Neural cell (in vitro differentiated cells): ENCODE results near the gene NPDC1. TPM values are rescaled to one million over a fixed set of nuclear protein-coding genes. Genes with fewer than 3 reads are reported as not detected.

Source experiments
- H2AFZ ChIP-seq: fragments of 200-600, 300-800 bp; sonication (generic), shearing (Covaris generic); 2 replicates; pipeline ENCODE4 v1.6.0; 2014; ENCODE audit warnings: low read depth, mild to moderate bottlenecking, antibody characterized with exemption, low read length, moderate library complexity
- H3F3A ChIP-seq: fragments of 200-600 bp; shearing (Covaris generic); 2 replicates; pipeline ENCODE4 v1.6.1; 2016; ENCODE audit warnings: mild to moderate bottlenecking, moderate library complexity, mixed read lengths, antibody characterized with exemption, low read length; ENCODE audit not compliant: insufficient read depth, poor library complexity, severe bottlenecking
- H3K27ac ChIP-seq: fragments of 200-600, 300-800 bp; sonication (generic), shearing (Covaris generic); 2 replicates; pipeline ENCODE4 v1.5.1; 2014; ENCODE audit warnings: mild to moderate bottlenecking, low read length, moderate library complexity
- H3K27me3 ChIP-seq: fragments of 300-800, 200-600 bp; sonication (generic), shearing (Covaris generic); 2 replicates; pipeline ENCODE4 v1.6.0; 2014; ENCODE audit warnings: mild to moderate bottlenecking, low read depth, low read length, moderate library complexity; ENCODE audit not compliant: insufficient read depth
- H3K36me3 ChIP-seq: fragments of 300-800, 200-600 bp; sonication (generic), shearing (Covaris generic); 2 replicates; pipeline ENCODE4 v1.5.1; 2014; ENCODE audit warnings: mild to moderate bottlenecking, antibody characterized with exemption, low read length, moderate library complexity; ENCODE audit not compliant: insufficient read depth
- H3K4me2 ChIP-seq: fragments of 300-800, 200-600 bp; sonication (generic), shearing (Covaris generic); 2 replicates; pipeline ENCODE4 v1.6.0; 2014; ENCODE audit warnings: mild to moderate bottlenecking, low read length
- H3K4me3 ChIP-seq: fragments of 300-800, 200-600 bp; sonication (generic), shearing (Covaris generic); 2 replicates; pipeline ENCODE4 v1.5.1; 2014; ENCODE audit warnings: mild to moderate bottlenecking, low read length, moderate library complexity
- H3K79me2 ChIP-seq: fragments of 200-600 bp; shearing (Covaris generic); replicated peaks from 2 replicates; pipeline ENCODE4 v1.6.0; 2014; ENCODE audit warnings: mild to moderate bottlenecking, low read length, moderate library complexity; ENCODE audit not compliant: insufficient read depth
- H3K9ac ChIP-seq: fragments of 300-800, 200-600 bp; sonication (generic), shearing (Covaris generic); 2 replicates; pipeline ENCODE4 v1.6.1; 2016; ENCODE audit warnings: mild to moderate bottlenecking, low read length, mixed read lengths
- H3K9me2 ChIP-seq: fragments of 200-600 bp; shearing (Covaris generic); 2 replicates; pipeline ENCODE4 v1.6.1; 2016; ENCODE audit warnings: mild to moderate bottlenecking, low read length, mixed read lengths; ENCODE audit not compliant: insufficient read depth
- H3K9me3 ChIP-seq: fragments of 200-600, 300-800 bp; sonication (generic), shearing (Covaris generic); 2 replicates; pipeline ENCODE4 v1.6.1; 2016; ENCODE audit warnings: mild to moderate bottlenecking, mixed run types, low read length, moderate library complexity, mixed read lengths
- H4K20me1 ChIP-seq: fragments of 200-600 bp; shearing (Covaris generic); 2 replicates; pipeline ENCODE4 v1.6.1; 2016; ENCODE audit warnings: mild to moderate bottlenecking, mixed run types; ENCODE audit not compliant: insufficient read depth
- EP300 ChIP-seq: fragments of 450-650 bp; conservative IDR thresholded peaks from 2 replicates; pipeline ENCODE4 v1.6.1; 2014; ENCODE audit warnings: antibody characterized with exemption, mild to moderate bottlenecking, moderate library complexity; ENCODE audit not compliant: poor library complexity, severe bottlenecking
- EZH2 ChIP-seq: fragments of 200-600, 300-800 bp; shearing (Covaris generic), sonication (generic); IDR thresholded peaks from 2 replicates; pipeline ENCODE4 v1.6.1; 2014; ENCODE audit warnings: antibody characterized with exemption, low read length, borderline replicate concordance, mild to moderate bottlenecking; ENCODE audit not compliant: insufficient read depth, poor library complexity, severe bottlenecking
- MXI1 ChIP-seq: fragments of 450-650 bp; conservative IDR thresholded peaks from 2 replicates; pipeline ENCODE4 v1.6.1; 2014; ENCODE audit warnings: antibody characterized with exemption, mild to moderate bottlenecking; ENCODE audit not compliant: poor library complexity, severe bottlenecking
- POLR2AphosphoS5 ChIP-seq: IDR thresholded peaks from 2 replicates; pipeline ENCODE4 v1.6.1; 2012
- RAD21 ChIP-seq: fragments of 450-650 bp; conservative IDR thresholded peaks from 2 replicates; pipeline ENCODE4 v1.6.1; 2014; ENCODE audit warnings: antibody characterized with exemption, mild to moderate bottlenecking, moderate library complexity
- SMC3 ChIP-seq: fragments of 450-650 bp; conservative IDR thresholded peaks from 2 replicates; pipeline ENCODE4 v1.6.1; 2014; ENCODE audit warnings: antibody characterized with exemption, mild to moderate bottlenecking, moderate library complexity; ENCODE audit not compliant: poor library complexity
- TAF1 ChIP-seq: IDR thresholded peaks from 2 replicates; pipeline ENCODE4 v1.6.1; 2012; ENCODE audit warnings: low read depth
- polyA plus RNA-seq: library from polyadenylated mRNA; depleted of rRNA; stranded (reverse); fragments of >200 nt; gene quantifications from 2 replicates; pipeline ENCODE4 v1.2.3, GENCODE V29; 2014
- TF ChIP-seq, protein P1 (sequence below): fragments of 450-650 bp; IDR thresholded peaks from 2 replicates; pipeline ENCODE4 v1.5.1; 2014; ENCODE audit warnings: antibody characterized with exemption, mild to moderate bottlenecking, moderate library complexity; ENCODE audit not compliant: poor library complexity, severe bottlenecking
- TF ChIP-seq, protein P2 (sequence below): IDR thresholded peaks from 2 replicates; pipeline ENCODE4 v1.6.1; 2012; ENCODE audit warnings: borderline replicate concordance

NPDC1 gene
- polyA plus RNA-seq, 1 donor from 2014 or later, result 161 TPM

DNA sequence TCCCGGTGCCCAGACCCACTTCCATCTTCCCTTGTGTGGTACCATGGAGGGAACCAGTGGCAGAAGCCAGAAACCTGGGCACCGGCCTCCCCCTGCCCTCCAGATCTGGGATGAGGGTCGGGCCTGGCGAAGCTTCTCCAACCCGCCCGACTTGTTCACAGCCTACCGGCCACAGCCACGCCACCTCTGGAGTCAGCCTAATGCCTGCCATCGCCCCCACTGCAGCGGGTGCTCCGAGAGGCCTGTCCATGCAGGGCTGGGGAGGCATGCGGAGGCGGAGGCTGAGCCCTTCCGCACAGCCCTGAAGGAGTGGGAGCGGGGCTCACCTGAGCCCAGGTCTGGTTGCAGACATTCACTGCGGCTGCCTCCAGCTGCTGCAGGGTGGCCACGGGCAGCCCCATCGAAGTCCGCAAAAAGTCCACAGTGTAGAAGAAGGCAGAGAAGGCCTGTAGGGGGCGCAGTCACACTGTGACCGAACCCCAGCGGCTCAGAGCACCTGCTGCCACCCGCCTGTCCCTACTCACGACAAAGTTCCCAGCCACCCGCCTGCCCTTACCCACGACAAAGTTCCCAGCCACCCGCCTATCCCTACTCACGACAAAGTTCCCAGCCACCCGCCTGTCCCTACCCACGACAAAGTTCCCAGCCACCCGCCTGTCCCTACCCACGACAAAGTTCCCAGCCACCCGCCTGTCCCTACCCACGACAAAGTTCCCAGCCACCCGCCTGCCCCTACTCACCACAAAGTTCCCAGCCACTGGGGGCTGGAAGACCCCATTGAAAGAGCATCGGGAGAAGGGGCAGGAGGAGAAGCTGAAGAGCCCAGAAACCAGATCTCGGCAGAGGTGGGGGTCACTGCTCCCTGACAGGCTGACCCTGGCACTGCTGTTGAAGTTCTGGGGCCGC lies 3.8 kb upstream of the NPDC1 start:
- Histone ChIP-seq H4K20me1 (peaks cover 4% of the 10 kb centered on the region), H3F3A (no peaks in the 10 kb centered on the region), H3K79me2 (peaks cover 7% of the 10 kb centered on the region), H3K9me2 (no peaks in the 10 kb centered on the region), H3K27ac (no peak overlapping the region), H3K4me2 (no peak overlapping the region), H3K9me3 (no peaks in the 10 kb centered on the region), H2AFZ (no peak overlapping the region), H3K36me3 (no peaks in the 10 kb centered on the region), H3K9ac (no peak overlapping the region), H3K4me3 (no peak overlapping the region), H3K27me3 (peaks cover 72% of the 10 kb centered on the region)
- TF ChIP-seq, protein P1, sequence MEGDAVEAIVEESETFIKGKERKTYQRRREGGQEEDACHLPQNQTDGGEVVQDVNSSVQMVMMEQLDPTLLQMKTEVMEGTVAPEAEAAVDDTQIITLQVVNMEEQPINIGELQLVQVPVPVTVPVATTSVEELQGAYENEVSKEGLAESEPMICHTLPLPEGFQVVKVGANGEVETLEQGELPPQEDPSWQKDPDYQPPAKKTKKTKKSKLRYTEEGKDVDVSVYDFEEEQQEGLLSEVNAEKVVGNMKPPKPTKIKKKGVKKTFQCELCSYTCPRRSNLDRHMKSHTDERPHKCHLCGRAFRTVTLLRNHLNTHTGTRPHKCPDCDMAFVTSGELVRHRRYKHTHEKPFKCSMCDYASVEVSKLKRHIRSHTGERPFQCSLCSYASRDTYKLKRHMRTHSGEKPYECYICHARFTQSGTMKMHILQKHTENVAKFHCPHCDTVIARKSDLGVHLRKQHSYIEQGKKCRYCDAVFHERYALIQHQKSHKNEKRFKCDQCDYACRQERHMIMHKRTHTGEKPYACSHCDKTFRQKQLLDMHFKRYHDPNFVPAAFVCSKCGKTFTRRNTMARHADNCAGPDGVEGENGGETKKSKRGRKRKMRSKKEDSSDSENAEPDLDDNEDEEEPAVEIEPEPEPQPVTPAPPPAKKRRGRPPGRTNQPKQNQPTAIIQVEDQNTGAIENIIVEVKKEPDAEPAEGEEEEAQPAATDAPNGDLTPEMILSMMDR, result peak; percentile 56
- no peak for TF ChIP-seq MXI1

DNA sequence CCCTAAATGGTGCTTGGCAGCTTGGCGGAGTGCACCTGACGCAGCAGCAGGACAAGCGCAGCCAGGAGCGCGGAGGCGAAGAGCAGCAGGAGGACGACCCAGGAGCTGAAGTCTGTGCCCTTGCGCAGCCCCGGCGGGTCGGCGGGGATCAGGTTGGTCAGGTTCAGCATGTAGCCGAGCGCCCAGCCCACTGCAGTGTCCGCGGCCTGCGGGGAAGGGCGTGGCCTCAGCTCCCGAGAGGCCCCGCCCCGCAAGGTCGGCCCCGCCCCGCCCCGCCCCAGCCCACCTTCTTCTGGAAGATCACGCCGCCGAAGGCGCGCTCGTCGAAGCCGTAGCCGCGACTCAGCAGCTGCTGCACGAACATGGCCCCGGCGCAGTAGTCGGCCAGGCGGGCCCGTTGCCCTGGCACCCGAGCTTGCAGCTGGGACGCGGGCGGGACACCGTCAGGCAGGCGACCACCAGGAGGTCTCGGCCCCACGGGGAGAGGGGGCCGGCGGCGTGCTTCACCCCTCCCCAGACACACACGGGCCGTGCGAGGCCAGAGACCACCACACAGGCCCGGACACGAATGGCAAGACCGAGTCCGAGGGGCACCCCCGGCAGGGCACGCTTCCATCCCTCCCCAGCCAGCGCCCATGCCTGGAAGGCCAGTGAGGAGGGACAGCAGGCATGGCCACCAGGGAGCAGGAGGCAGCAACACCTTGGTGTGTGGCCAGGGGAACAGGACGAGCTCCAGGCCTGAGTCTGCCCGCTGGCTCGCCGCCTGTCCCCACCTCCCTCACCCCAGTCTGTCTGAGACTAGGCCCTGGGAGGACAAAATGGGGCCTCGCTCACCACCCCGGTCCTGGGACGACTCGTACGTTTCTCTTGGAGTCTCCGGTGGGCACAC lies 2.9 kb upstream of the NPDC1 start:
- H3K79me2 ChIP-seq, result peaks cover 16% of the 10 kb centered on the region
- no peak overlapping the region for H3K4me2 ChIP-seq
- no peaks in the 10 kb centered on the region for H3F3A ChIP-seq
- H3K9ac ChIP-seq, result no peak overlapping the region
- no peaks in the 10 kb centered on the region for H3K36me3 ChIP-seq
- peaks cover 63% of the 10 kb centered on the region for H3K27me3 ChIP-seq
- no peak overlapping the region for H3K27ac ChIP-seq
- no peak overlapping the region for H3K4me3 ChIP-seq
- no peak overlapping the region for H2AFZ ChIP-seq
- no peaks in the 10 kb centered on the region for H3K9me2 ChIP-seq
- no peak for TF ChIP-seq TAF1
- no peak for TF ChIP-seq POLR2AphosphoS5
- TF ChIP-seq MXI1, result no peak
- TF ChIP-seq, protein P1, result no peak
- no peak for TF ChIP-seq SMC3
- TF ChIP-seq RAD21, result no peak
- TF ChIP-seq EP300, result no peak
- TF ChIP-seq EZH2, result no peak
- TF ChIP-seq, protein P2, sequence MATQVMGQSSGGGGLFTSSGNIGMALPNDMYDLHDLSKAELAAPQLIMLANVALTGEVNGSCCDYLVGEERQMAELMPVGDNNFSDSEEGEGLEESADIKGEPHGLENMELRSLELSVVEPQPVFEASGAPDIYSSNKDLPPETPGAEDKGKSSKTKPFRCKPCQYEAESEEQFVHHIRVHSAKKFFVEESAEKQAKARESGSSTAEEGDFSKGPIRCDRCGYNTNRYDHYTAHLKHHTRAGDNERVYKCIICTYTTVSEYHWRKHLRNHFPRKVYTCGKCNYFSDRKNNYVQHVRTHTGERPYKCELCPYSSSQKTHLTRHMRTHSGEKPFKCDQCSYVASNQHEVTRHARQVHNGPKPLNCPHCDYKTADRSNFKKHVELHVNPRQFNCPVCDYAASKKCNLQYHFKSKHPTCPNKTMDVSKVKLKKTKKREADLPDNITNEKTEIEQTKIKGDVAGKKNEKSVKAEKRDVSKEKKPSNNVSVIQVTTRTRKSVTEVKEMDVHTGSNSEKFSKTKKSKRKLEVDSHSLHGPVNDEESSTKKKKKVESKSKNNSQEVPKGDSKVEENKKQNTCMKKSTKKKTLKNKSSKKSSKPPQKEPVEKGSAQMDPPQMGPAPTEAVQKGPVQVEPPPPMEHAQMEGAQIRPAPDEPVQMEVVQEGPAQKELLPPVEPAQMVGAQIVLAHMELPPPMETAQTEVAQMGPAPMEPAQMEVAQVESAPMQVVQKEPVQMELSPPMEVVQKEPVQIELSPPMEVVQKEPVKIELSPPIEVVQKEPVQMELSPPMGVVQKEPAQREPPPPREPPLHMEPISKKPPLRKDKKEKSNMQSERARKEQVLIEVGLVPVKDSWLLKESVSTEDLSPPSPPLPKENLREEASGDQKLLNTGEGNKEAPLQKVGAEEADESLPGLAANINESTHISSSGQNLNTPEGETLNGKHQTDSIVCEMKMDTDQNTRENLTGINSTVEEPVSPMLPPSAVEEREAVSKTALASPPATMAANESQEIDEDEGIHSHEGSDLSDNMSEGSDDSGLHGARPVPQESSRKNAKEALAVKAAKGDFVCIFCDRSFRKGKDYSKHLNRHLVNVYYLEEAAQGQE, result no peak
- peaks cover 13% of the 10 kb centered on the region for H4K20me1 ChIP-seq
- no peaks in the 10 kb centered on the region for H3K9me3 ChIP-seq
